CMK (cell line): ENCODE results near the gene EFEMP1.

Experiments used
- DNase-seq: peaks from one replicate; pipeline ENCODE4 v3.0.0-alpha.2; 2010; ENCODE audit warnings: low read depth

Gene EFEMP1

GRCh38 chr2:55932843-55933242 lies 9.3 kb upstream of the EFEMP1 start:
- DNase-seq: no peak

GRCh38 chr2:55931281-55931680 lies 7.7 kb upstream of the EFEMP1 start:
- no peak for DNase-seq

GRCh38 chr2:55929476-55929875 lies 5.9 kb upstream of the EFEMP1 start:
- no peak for DNase-seq

GRCh38 chr2:55926974-55927373 lies 3.4 kb upstream of the EFEMP1 start:
- DNase-seq: no peak

- DNase-seq: no peak
Measured at GRCh38 chr2:55926246-55926645, 2.7 kb upstream of the EFEMP1 start.

GRCh38 chr2:55923982-55924321 lies 370 bp upstream of the EFEMP1 start:
- DNase-seq: no peak

GRCh38 chr2:55922291-55922907 lies 1.2 kb downstream of the EFEMP1 start:
- DNase-seq: no peak

- DNase-seq: no peak
Measured at GRCh38 chr2:55919574-55919973, 4.0 kb downstream of the EFEMP1 start.

GRCh38 chr2:55918856-55919255 lies 4.7 kb downstream of the EFEMP1 start:
- no peak for DNase-seq

GRCh38 chr2:55917713-55918390 lies 5.7 kb downstream of the EFEMP1 start:
- no peak for DNase-seq

GRCh38 chr2:55917117-55917516 lies 6.5 kb downstream of the EFEMP1 start:
- no peak for DNase-seq

GRCh38 chr2:55916473-55917049 lies 7.0 kb downstream of the EFEMP1 start:
- no peak for DNase-seq

GRCh38 chr2:55914786-55915185 lies 8.8 kb downstream of the EFEMP1 start:
- DNase-seq: no peak

- no peak for DNase-seq
Measured at GRCh38 chr2:55912926-55913325, 10.7 kb downstream of the EFEMP1 start.

GRCh38 chr2:55910077-55910476 lies 13.5 kb downstream of the EFEMP1 start:
- no peak for DNase-seq

GRCh38 chr2:55907686-55908085 lies 15.9 kb downstream of the EFEMP1 start:
- no peak for DNase-seq

GRCh38 chr2:55906993-55907392 lies 16.6 kb downstream of the EFEMP1 start:
- DNase-seq: no peak

- DNase-seq: no peak
Measured at GRCh38 chr2:55903727-55904126, 19.9 kb downstream of the EFEMP1 start.

GRCh38 chr2:55902971-55903370 lies 20.6 kb downstream of the EFEMP1 start:
- no peak for DNase-seq

- no peak for DNase-seq
Measured at GRCh38 chr2:55902429-55902828, 21.2 kb downstream of the EFEMP1 start.

GRCh38 chr2:55901941-55902340 lies 21.6 kb downstream of the EFEMP1 start:
- no peak for DNase-seq

- DNase-seq: no peak
Measured at GRCh38 chr2:55901322-55901721, 22.3 kb downstream of the EFEMP1 start.

- no peak for DNase-seq
Measured at GRCh38 chr2:55899881-55900280, 23.7 kb downstream of the EFEMP1 start.
